ENCODE data around the gene EFNB3.
A peak's percentile ranks its signal among the peaks of the same experiment; 100 is the strongest.

Gene EFNB3

GRCh38 chr17:7700510-7700909 is 4.5 kb upstream of the EFNB3 start:
- no peak for DNase-seq (ENCODE audit: low read depth)

- DNase-seq (ENCODE audit: low read depth), result no peak
Observed at GRCh38 chr17:7701681-7702080, 3.3 kb upstream of the EFNB3 start.

DNA sequence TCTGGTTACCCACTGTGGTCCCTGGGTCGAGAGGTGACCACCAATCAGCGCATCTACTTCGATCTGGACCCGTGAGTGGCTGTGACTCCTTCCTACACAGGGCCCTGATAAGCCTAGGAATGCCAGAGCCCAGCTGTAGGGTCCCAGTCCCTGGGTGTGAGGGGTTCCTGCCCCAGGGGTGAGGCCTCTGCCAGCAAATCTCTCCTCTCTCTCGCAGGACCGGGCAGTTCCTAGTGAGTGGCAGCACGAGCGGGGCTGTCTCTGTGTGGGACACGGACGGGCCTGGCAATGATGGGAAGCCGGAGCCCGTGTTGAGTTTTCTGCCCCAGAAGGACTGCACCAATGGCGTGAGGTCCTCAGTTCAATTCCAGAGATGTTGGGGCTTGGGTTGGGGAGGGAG is 2.2 kb upstream of the EFNB3 start:
- no peak for DNase-seq (ENCODE audit: low read depth)

- peak; percentile 43 for DNase-seq (ENCODE audit: low read depth)
Observed at GRCh38 chr17:7703584-7704479, 1.2 kb upstream of the EFNB3 start.

DNA sequence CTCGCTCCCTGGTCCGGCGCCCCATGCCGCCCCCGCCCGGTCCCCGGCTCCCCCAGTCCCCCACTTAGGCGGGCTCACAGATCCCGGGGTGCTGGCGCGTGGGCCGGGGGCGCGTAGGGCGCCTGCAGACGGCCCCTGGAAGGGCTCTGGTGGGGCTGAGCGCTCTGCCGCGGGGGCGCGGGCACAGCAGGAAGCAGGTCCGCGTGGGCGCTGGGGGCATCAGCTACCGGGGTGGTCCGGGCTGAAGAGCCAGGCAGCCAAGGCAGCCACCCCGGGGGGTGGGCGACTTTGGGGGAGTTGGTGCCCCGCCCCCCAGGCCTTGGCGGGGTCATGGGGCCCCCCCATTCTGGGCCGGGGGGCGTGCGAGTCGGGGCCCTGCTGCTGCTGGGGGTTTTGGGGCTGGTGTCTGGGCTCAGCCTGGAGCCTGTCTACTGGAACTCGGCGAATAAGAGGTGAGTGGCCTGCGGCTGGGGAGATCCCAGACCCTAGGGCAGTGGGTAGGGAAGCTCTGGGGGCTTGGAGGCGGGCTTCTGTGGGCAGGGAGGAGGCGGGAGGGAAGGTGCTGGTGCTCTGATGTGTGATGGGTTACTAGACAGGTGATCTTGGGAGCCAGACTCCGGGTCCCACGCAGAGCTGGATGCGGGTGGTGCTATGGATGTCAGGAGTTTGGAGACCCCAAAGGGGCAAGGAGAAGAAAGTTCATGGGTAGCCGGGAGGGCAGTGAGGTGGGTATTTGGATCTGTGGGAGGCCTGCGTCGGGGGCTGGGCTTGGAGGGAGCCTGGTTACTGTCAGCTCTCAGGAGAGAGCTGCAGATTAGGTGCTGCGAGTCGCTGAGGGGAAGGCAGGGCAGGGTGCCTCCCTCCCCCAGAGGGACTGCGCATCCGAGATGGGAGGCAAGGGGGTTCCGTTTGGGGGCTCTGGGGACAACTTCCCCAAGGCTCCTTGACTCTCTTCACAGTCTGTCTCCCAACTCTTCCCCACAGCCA is 560 bp downstream of the EFNB3 start:
- DNase-seq (ENCODE audit: low read depth), result no peak

- DNase-seq (ENCODE audit: low read depth), result no peak
Observed at GRCh38 chr17:7706631-7707354, 1.8 kb downstream of the EFNB3 start.

- DNase-seq (ENCODE audit: low read depth), result no peak
Observed at GRCh38 chr17:7707446-7707845, 2.4 kb downstream of the EFNB3 start.

- DNase-seq (ENCODE audit: low read depth), result no peak
Observed at GRCh38 chr17:7707858-7708750, 3.1 kb downstream of the EFNB3 start.

- DNase-seq (ENCODE audit: low read depth), result no peak
Observed at GRCh38 chr17:7709031-7709430, 4.0 kb downstream of the EFNB3 start.

DNA sequence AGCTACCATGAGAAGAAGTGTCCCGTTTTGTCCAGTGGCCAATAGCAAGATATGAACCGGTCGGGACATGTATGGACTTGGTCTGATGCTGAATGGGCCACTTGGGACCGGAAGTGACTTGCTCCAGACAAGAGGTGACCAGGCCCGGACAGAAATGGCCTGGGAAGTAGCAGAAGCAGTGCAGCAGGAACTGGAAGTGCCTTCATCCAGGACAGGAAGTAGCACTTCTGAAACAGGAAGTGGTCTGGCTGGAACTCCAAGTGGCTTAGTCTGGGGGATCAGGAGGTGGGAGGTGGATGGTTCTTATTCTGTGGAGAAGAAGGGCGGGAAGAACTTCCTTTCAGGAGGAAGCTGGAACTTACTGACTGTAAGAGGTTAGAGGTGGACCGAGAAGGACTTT is 5.3 kb downstream of the EFNB3 start:
- no peak for DNase-seq (ENCODE audit: low read depth)

DNA sequence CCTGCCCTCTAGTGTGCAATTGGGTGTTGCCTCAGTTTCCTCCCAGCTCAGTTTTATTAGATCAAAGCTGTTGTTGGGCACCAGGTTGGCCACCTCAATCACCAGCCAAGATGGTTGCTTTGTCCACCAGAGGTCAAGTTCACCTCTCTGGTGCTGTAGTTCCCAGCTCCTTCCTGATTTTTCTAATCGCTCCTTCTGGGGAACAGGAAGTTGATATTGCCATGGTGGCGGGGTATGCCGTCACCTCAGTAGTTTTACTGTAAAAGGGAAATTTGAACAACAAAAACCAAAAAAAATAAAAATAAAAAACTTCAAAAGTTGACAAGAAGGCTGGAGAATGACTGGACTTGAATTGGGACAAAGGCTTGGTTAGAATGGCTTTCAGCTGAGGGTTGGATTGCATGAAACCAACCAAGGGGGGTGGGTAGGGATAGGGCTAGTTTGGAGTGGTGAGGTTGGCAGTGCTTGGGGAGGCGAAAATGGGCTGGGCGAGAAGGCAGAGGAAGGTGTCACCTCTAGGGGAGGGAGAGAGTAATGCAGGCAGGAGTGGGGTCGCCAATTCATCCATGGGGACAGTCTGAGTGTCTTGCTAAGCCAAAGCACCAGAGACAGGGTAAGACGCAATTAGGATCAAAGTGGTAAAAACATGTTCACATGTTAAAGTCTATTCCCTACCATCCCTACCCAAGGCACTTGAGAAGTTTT is 6.2 kb downstream of the EFNB3 start:
- no peak for DNase-seq (ENCODE audit: low read depth)

DNA sequence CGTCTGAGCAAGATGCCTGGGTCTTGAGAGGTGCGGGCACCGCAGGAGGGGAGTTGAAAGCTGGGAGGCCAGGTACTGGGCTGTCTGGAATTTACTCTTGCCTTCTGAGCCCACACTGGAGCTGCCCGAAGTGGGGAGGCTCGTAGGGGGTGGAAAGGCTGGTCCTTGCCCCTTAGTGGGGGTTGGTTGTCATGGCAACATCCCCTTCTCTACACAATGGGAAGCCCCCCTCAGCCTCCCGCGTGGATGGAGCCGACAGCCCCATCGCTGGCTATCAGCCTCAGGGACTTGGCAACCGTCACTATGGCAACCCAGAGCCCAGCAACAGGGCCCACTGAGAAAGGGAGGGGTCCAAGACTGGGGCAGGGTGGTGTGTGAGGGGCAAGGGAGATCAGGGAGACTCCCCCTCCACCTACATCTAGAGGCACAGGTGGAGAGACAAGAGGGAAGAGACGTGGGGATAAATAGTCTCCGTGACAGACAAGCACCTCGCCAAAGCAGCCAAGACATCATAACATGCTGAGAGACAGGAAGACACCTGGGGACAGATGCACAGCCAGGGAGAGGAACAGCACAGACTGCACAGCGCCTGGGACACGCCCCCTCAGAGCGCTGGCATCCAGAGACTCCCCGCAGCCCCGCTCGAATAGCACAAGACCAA is 7.2 kb downstream of the EFNB3 start:
- DNase-seq (ENCODE audit: low read depth), result no peak

DNA sequence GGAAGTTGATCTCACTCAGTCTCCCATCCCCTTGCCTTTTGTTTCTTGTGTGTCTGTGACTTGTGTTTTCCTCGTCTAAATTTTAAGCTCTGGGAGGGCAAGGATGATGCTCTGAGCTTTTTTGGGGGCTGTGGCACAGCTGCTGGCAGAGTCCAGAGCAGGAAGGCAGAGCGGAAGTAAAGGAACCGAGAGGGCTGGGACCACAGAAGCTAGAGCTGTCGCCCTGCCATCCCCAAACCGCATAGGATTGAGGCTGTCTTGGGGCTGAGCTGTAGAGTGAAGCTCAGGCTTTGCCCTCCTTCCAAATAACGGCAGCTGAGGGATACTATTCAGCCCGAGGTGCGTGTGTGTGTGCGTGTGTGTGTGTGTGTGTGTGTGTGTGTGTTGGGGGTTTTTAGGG is 8.8 kb downstream of the EFNB3 start:
- no peak for DNase-seq (ENCODE audit: low read depth)

DNA sequence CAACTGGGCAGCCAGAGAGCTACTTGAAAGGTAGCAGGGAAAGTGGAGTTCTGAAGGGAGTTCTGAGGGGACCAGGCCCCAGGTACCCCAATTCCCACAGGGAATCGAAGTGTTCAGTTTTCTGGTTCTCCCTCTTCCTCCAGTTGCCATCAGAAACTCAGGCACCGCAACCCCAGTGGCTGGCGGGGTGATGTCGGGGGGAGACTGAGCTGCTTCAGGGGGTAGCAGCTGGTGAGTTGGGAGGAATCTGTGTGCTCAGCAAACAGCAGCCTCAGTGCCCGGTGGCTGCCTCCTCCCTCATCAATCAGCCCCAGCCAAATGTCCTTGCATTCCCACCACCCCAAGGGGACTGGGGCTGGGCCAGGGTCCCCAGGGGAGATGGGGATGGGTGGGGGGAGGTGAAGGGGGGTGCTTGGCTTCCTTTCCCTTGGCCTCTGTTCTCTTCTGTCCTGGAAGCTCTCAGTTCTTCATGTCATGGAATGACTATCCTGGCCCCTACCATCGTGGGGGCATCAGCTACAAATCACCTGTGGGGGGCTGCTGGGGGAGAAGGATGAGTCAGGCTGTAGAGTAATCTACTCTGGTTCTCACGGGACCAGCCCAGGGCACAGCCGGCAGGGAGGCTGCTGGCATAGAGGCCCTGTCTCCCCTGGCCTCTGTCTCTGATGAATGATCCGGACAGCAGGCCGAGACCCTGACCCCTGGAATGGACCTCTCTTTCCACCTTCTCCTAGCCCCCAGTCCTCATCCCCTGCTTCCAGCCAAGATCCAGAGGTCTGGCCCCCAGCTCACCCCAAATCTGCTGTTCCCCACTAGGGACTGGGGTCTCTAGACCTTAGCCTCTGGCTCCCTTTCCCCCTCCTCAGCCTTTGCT is 10.0 kb downstream of the EFNB3 start:
- no peak for DNase-seq (ENCODE audit: low read depth)

DNA sequence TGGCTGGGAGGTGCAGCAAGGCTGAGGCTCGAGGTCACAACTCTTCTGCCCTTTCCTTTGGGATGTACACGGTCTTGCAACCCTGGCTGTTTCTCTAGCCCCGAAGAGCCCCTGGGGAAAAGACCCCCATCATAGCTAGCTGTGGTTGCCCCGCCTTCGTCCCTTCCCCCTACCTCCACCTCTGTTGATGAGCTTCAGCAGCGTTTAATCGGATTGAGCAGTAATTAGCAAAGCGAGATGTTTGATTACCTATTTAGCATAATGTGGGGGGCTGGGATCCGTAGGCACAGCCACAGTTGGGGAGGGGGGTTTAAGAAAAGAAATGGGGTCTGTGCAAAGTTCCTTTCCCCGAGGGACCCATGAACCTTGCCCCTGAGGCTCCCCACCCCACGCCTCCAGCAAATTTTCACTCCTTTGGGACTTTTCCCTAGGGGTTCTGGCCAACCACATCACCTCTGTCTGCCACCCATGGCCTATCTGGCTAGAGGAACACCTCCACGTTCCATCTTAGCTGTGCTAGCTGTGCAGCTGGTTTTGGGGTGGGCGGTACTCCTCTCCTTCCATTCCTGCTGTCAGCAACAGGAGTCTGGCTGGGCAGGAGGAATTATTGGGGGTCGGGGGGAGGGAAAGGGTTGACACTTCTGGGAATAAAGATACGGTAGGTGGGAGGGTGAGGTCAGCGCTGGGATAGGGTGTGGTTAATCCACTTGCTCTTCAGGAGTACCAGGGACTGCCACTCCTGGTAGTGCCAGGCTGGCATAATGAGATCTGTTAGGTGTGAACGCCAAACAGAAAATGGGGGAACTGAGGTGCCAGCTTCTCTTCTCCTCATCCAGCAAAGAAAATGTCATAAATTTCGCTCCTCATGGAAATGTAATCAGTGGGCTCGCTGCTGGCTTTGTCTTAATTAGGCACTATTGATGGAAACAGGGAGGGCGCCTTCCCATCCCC is 11.2 kb downstream of the EFNB3 start:
- DNase-seq (ENCODE audit: low read depth), result no peak

DNA sequence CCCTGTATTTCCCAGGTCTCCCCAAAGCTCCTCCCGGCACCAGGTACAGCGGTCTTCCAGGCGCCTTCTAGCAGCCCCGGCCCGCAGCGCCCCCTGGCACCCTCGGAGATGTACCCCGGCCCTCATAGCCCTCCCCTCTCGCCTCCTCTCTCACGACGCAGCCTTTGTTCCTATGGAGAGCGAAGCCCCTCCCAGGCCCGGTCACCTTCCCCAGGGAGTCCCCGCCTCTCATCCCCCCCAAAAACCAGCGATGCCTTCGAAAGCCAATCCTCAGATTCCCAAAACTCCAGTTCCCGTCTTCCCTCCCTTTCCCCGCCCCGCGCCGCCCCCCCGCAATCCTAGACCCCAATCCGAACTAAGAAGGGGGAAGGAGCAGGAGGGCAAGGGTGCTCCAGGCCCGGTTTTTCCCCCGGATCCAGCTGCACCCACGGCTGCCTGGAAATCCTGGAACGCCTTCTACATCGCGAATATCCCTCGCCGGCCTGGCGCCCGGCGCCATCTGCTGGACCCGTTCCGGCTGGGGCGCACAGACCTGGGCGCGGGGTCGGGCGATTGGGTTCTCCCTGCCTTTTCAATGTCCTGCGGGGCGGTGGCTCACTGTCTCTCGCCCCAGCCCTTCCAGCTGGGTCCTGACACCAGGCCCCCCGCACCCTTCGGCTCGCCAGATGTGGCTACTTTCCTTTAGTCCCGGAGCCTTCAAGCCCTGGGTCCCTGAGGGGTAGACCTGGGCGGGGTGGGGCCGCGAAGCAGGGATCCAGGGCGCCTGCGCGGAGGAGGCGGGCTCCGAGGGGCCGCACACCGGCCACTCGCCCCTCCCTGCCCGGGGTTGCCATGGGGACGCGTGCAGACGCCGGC is 12.1 kb downstream of the EFNB3 start, which contains the start of gene DNAH2:
Gene DNAH2, plus strand, starts transcription at position 844 of the 855 bp plus-strand sequence. CDS start 1,991 bp downstream, outside the sequence.
- peak; percentile 93 for DNase-seq (ENCODE audit: low read depth)
